ENCODE data around the gene RHOT2. TPM values are rescaled to one million over a fixed set of nuclear protein-coding genes. Genes with fewer than 3 reads are reported as not detected.
A peak's percentile ranks its signal among the peaks of the same experiment; 100 is the strongest.

Gene RHOT2
- total and polyA plus RNA-seq, 9 of the 15 experiments (the other 6 are each of a cell fraction or from before 2014, with no cell fraction given), result 5.0 to 373 (median 112) TPM

DNA sequence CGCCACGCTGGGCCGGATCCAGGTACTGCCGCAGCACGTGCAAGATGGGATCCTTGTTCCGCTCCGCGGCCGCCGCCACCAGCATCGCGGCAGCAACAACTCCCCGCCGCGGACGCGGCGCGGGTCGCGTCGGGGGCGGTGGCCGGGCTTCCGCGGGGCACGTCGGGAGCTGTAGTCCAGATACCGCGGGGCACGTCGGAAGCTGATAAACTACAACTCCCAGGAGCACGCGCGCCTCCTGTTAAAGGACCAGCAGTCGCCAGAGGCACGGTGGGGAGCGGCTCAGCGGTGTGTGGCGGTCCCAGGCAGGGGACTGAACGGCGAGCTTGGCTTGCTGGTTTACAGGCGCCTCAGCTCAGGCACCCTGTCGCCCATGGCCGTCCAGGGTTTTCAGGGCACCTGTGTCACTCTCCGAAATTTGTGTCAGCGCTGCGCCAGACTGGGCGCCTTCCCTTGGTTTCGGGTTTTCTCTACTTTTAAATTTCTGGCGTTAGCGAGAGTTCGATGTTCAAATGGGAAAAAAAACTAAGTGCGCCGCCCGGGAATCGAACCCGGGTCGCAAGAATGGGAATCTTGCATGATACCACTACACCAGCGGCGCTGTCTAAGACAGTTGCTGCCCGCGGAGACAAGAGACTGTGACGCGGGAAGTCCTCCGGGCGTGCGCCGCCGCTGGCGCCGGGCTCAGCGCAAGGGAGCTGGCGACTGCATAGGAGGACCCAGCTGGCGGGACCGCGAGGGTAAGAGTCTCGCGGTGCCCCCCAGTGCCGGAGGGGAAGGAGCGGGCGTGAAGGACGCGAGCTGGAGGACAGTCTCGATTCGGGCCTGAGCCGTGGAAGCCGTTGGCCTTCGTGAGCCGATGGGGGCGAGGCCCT, 31.5 kb upstream of the RHOT2 start, which contains the start of gene METTL26 (continued):
- TF ChIP-seq, protein P1, sequence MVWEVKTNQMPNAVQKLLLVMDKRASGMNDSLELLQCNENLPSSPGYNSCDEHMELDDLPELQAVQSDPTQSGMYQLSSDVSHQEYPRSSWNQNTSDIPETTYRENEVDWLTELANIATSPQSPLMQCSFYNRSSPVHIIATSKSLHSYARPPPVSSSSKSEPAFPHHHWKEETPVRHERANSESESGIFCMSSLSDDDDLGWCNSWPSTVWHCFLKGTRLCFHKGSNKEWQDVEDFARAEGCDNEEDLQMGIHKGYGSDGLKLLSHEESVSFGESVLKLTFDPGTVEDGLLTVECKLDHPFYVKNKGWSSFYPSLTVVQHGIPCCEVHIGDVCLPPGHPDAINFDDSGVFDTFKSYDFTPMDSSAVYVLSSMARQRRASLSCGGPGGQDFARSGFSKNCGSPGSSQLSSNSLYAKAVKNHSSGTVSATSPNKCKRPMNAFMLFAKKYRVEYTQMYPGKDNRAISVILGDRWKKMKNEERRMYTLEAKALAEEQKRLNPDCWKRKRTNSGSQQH (CRISPR knock-in tag; IDR thresholded peaks at IDR 0.05), result 0 out of 2 replicates have a peak, but pooled peaks have one; percentile 59
- TF ChIP-seq, protein P2, sequence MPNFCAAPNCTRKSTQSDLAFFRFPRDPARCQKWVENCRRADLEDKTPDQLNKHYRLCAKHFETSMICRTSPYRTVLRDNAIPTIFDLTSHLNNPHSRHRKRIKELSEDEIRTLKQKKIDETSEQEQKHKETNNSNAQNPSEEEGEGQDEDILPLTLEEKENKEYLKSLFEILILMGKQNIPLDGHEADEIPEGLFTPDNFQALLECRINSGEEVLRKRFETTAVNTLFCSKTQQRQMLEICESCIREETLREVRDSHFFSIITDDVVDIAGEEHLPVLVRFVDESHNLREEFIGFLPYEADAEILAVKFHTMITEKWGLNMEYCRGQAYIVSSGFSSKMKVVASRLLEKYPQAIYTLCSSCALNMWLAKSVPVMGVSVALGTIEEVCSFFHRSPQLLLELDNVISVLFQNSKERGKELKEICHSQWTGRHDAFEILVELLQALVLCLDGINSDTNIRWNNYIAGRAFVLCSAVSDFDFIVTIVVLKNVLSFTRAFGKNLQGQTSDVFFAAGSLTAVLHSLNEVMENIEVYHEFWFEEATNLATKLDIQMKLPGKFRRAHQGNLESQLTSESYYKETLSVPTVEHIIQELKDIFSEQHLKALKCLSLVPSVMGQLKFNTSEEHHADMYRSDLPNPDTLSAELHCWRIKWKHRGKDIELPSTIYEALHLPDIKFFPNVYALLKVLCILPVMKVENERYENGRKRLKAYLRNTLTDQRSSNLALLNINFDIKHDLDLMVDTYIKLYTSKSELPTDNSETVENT (CRISPR knock-in tag; IDR thresholded peaks at IDR 0.05), result peak; percentile 73
- TF ChIP-seq HSF4 (CRISPR knock-in tag; IDR thresholded peaks at IDR 0.05; ENCODE audit: borderline replicate concordance), result no peak
- TF ChIP-seq SIN3A (IDR thresholded peaks at IDR 0.05; ENCODE audit: borderline replicate concordance in 2 of 2, control insufficient read depth in 1 of 2, low read depth in 2 of 2, low read length in 2 of 2), result peak; percentile 44 to 92; a peak in 3 of 4 replicates
- peak; percentile 80 for TF ChIP-seq NEUROD1 (IDR thresholded peaks at IDR 0.05; ENCODE audit: borderline replicate concordance, low read depth, low read length, partially characterized antibody)
- TF ChIP-seq CHD4 (IDR thresholded peaks at IDR 0.05; ENCODE audit: insufficient read depth, insufficient replicate concordance, low read depth, low read length, poor library complexity, severe bottlenecking), result no peak
- no peak for TF ChIP-seq SETDB1 (IDR thresholded peaks at IDR 0.05; ENCODE audit: low read length)
- no peak for TF ChIP-seq TAL1 (IDR thresholded peaks at IDR 0.05)
- TF ChIP-seq DDX20 (tag; IDR thresholded peaks at IDR 0.05; ENCODE audit: low read depth), result no peak
- peak; percentile 64 for TF ChIP-seq SMARCA5 (IDR thresholded peaks at IDR 0.05)
- TF ChIP-seq ZBTB7A (IDR thresholded peaks at IDR 0.05; ENCODE audit: borderline replicate concordance, control insufficient read depth, low read depth, low read length), result peak; percentile 92
- TF ChIP-seq RCOR1 (IDR thresholded peaks at IDR 0.05; ENCODE audit: borderline replicate concordance in 1 of 2, low read depth in 2 of 2, low read length in 2 of 2), result peak in 1 of 2 experiments; percentile 69; a peak in 2 of 4 replicates
- TF ChIP-seq, protein P3, sequence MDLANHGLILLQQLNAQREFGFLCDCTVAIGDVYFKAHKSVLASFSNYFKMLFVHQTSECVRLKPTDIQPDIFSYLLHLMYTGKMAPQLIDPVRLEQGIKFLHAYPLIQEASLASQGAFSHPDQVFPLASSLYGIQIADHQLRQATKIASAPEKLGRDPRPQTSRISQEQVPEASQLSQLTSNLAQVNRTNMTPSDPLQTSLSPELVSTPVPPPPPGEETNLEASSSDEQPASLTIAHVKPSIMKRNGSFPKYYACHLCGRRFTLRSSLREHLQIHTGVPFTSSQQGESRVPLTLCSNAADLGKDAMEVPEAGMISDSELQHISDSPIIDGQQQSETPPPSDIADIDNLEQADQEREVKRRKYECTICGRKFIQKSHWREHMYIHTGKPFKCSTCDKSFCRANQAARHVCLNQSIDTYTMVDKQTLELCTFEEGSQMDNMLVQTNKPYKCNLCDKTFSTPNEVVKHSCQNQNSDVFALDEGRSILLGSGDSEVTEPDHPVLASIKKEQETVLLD (IDR thresholded peaks at IDR 0.05), result peak; percentile 29; the same call in 1 of the 2 replicates
- TF ChIP-seq, protein P4, sequence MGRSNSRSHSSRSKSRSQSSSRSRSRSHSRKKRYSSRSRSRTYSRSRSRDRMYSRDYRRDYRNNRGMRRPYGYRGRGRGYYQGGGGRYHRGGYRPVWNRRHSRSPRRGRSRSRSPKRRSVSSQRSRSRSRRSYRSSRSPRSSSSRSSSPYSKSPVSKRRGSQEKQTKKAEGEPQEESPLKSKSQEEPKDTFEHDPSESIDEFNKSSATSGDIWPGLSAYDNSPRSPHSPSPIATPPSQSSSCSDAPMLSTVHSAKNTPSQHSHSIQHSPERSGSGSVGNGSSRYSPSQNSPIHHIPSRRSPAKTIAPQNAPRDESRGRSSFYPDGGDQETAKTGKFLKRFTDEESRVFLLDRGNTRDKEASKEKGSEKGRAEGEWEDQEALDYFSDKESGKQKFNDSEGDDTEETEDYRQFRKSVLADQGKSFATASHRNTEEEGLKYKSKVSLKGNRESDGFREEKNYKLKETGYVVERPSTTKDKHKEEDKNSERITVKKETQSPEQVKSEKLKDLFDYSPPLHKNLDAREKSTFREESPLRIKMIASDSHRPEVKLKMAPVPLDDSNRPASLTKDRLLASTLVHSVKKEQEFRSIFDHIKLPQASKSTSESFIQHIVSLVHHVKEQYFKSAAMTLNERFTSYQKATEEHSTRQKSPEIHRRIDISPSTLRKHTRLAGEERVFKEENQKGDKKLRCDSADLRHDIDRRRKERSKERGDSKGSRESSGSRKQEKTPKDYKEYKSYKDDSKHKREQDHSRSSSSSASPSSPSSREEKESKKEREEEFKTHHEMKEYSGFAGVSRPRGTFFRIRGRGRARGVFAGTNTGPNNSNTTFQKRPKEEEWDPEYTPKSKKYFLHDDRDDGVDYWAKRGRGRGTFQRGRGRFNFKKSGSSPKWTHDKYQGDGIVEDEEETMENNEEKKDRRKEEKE (IDR thresholded peaks at IDR 0.05; ENCODE audit: borderline replicate concordance in 1 of 2, control insufficient read depth in 1 of 2, low read depth in 2 of 2, low read length in 1 of 2), result 0 out of 4 replicates have a peak, but pooled peaks of 1 of the 2 experiments have one; percentile 69
- no peak for TF ChIP-seq FOXA3 (CRISPR knock-in tag; conservative IDR thresholded peaks at IDR 0.05 in 1 of 2, IDR thresholded peaks at IDR 0.05 in 1 of 2)
- TF ChIP-seq RFX5 (IDR thresholded peaks at IDR 0.05; ENCODE audit: low read depth, low read length), result peak; percentile 74; the same call in 1 of the 2 replicates

Measured in K562 (cell line).